CD4-positive, alpha-beta T cell treated with Interleukin-6 at 100 ng/mL for 8 hours (primary cell): ENCODE results near the gene KLHL1.

Experiments
- DNase-seq: peaks from one replicate; pipeline ENCODE4 v3.0.0-alpha.2; 2020; ENCODE audit warnings: mixed read lengths, low spot score

KLHL1 gene

DNA sequence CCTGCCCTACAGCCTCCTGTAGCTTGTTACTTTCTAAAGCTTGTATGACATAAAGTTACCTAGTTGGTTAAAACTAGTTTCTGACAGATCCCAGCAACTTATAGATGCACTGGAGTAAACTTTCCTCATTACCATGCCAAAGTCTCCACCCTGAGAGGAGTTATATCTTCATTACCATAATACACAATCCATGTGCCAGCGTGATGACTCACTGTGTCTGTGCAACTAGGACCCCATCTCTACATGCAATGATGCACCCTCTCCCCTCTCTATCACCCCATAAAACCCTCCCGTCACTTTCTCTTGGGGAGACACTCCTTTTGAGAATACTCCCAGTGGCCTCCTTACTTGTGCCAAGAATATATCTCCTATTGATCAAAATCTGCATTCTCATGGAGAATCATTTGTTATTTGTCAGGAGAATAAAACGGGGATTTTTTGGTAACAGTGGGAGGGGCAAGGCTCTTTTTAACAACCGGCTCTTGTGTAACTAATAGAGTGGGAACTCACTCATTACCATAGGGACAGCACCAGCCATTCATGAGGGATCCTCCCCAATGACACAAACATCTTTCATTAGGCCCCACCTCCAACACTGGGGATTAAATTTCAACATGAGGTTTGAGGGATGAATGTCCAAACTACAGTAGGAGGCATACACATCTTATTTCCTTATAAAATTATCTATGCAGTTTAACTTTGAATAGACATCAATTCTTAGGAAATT, 235.8 kb downstream of the KLHL1 start:
- DNase-seq = no peak

DNA sequence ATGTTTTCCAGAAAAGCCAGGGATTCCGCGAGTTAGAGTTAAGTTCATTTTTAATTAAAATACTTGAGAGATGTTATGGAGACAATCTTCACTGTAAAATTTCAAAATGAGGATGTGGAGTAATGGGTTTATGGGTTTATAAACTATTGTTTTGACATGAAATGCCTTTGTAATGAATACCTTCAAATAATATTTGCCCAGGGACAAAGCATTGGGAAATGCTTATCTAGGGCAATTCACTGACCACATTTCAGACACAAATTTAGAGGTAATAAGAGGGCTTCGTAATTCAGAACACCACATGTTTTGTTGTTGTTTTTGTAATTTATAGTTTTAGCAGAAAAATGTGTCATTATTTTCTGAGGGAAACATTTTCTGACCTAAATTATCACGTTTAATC, 241.7 kb downstream of the KLHL1 start:
- DNase-seq = no peak

DNA sequence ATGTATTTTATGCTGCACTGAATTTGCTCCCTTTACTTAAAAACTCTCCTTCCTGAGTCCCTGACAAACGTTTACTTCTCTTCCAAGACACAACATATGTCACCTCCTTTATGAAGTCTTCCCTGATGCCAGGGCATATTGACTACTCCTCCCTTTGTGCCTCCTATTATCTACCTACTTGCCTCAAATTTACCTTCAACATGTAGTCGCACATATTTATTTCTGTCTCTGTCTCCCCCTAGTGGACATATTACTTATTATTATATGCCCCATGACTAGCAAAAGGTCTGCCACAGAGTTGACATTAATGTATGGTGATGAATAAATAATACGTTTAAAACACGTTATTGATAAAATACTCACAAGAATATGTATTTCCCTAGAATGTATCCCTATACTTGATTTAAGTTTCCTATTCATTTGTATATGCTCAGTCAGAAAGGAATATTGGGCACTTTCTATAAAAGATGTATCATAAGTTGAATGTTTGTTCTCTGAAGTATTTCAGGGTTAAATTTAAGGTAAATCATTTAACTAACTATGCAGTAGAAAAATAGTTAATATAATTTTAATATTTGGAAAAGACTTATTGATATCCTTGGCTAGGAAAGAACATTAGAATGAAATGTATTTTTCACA, 250.9 kb downstream of the KLHL1 start:
- DNase-seq = no peak

DNA sequence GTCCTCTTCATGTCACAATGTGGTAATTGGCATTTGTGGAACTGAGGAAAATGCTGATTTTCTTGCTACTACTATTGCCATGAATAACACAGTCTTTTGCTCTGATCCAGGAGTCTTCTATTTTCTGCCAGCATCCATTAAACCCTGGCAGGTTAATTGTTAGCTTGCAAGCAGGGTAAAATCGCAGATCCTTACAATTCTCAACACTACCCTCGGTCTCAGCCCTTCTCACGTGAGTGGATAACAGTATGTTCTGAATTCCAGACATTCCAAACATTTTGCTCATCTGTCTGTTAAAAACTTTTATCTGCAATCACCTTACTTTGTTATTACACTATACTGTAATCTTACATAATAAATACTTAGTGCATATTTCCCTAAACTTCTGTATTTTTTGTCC, 251.9 kb downstream of the KLHL1 start:
- DNase-seq = no peak

DNA sequence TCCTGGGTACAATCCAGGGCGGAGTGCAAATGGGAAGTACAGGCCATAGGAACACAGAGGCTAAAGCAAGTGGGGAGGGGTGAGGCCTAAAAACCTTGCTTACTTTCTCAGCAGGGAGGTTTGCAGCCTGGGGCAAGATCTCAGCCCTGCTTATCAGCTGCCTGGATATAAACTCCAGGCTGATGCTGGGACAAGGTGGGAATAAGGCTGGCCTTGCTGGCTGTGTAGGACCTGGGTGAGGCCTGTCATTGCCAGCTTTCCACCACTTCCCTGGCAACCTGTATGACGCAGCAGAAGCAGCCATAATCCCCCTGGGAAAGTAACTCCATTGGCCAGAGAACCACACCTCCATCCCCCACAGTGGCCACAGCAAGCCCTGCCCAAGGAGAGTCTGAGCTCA, 279.7 kb downstream of the KLHL1 start:
- DNase-seq = no peak

DNA sequence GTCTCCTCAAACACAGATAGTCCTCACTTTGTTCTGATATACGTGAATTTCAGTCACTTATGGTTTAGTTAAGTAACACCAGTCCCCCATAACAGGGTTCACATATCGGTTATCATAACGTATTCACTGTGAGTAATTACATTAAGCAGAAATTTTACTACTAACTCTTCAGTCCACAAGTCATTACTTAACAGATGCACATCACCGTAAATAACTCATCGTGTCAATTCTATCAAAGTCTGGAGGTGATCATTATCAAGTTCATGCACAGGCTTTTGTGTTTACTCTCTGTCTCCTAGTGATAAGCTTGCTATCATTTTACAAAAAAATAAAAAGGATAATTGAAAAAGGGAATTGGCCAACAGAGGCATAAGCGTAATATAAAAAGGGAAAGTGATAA, 288.1 kb downstream of the KLHL1 start:
- DNase-seq = no peak

DNA sequence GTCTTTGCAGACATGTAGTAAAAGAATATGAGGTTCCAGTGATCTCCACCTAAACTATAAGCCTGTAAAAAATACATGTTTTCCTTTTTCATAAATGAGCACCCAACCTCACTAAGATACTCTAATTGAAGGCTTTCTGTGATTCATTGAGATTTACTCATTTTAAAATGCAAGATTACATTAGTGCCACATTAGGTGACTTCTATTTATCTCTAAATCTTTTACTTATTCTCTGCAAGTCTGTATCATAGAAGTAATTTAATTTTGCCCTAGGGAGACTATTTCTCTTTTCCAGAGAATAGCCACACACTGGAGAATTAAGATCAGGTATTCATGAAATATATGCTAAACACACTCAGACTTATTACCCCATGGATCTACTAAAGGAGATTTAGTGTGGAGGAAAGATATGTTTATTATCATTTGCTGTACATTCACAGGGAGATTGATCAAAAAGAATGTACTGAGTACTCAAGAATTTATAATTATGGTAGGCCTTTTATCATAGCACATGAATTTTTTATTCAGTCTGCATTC, 290.9 kb downstream of the KLHL1 start:
- no peak for DNase-seq

DNA sequence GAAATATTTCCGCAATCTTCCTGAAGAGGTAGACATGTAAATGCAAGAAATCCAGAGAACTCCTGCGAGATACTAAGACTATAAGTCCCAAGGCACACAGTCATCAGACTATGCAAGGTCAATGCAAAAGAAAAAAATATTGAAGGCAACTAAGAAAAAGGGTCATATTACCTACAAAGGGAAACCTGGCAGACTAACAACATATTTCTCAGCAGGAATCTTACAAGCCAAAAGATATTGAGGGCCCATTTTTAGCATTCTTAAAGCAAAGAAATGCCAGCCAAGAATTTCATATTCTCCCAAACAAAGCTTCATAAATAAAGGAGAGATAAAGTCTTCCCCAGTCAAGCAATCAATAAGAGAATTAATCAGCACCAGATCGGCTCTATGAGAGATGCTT, 299.1 kb downstream of the KLHL1 start:
- no peak for DNase-seq

DNA sequence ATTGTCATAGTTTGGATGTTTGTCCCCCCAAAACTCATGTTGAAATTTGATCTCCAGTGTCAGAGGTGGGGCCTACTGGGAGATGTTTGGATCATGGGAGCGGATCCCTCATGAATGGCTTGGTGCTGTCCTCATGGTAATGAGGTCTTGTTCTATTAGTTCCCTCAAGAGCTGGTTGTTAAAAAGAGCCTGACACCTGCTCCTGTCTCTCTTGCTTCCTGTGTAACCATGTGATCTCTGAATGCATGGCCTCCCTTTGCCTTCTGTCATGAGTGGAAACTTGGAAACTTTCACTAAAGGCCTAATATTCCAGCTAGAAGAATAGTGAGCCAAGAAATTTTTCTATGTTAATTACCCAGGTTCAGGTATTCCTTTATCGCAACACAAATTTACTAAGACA, 312.0 kb downstream of the KLHL1 start:
- no peak for DNase-seq

DNA sequence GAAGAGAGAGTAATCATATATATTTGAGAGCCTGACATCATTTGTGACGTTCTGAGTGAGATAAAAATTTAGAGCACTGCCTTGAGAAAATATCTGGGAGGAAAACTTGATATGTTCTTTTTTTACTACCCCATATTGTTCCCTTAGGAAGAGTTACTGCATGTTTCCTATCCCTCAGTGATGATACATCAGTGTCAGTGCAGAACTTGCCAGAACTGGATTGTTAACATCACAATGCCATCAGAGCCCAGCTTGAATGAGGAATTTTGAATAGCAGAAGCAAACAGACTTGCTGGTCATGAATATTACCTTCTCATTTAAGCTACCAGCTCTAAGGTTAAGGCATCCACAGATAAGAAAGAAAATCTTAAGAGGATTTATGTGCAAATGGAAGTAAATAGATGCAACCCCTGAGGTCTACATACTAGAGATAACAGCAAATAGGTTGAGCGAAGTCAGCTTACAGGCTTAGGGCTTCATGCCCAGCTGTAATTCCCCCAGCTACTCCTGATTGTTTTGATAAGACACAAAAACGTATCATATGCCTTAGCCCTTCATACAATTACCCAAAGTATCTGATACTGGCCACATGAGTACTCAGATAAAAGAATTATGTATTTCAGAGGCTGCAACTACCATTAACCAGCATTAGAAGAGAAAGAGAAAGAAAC, 314.3 kb downstream of the KLHL1 start:
- no peak for DNase-seq

DNA sequence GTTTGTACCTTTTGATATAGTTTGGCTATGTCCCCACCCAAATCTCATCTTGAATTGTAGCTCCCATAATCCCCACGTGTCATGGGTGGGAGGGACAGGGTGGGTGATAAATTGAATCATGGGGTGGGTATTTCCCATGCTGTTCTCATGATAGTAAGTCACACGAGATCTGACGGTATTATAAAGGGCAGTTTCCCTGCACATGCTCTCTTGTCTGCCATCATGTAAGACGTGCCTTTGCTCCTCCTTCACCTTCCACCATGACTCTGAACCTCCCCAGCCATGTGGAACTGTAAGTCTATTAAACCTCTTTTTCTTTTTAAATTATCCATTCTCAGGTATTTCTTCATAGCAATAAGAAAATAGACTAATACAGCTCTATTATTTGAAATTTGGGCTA, 331.3 kb downstream of the KLHL1 start:
- no peak for DNase-seq

DNA sequence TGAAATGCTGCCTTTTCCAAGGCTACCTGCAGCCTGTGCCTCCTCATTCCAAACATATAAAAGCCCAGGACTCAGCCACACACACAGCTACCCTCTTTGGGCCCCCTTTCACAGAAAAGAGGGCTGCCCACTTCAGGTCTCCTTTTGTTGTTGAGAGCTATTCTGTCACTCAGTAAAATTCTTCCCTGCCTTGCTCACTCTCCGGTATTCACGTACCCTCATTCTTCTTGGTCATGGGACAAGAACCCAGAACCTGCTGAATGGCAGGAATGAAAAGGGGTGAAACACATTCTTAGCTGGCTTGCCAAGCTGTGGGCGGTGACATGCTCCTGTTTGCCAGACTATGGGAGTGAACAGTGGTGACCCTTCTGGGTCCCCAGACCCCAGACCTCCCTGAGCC, 338.6 kb downstream of the KLHL1 start:
- no peak for DNase-seq

DNA sequence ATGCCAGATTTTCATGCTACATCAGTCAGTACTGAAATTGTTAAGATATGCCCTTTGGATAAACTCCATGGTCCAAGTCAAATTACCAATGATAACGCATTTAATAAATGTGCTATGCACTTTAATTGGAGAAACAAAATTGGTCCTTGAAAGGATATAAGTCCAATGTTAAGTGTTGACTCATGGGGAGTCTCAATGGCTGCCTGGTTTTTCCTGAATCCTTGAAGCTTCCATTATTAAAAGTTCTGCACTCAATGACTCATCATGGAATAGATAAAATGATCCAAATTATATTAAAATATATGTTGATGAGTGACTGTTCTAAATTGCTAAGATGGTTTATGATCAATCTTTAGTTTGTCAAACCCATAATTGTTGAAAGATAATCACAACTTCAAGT, 346.7 kb downstream of the KLHL1 start:
- DNase-seq = no peak

DNA sequence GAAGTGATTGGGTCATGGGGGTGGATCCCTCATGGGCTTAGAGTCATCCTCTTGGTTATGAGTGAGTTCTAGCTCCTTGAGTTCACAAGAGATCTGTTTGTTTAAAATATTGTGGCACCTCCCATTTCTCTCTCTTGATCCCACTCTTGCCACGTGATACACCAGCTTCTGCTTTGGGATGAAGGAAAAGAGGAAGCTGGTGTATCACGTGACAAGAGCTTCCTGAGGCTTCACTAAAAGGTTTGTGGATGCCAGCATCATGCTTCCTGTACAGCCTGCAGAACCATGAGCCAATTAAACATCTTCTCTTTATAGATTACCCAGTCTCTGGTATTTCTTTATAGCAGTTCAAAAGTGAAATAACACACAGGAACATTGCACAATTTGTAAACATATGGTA, 353.2 kb downstream of the KLHL1 start:
- DNase-seq = no peak

DNA sequence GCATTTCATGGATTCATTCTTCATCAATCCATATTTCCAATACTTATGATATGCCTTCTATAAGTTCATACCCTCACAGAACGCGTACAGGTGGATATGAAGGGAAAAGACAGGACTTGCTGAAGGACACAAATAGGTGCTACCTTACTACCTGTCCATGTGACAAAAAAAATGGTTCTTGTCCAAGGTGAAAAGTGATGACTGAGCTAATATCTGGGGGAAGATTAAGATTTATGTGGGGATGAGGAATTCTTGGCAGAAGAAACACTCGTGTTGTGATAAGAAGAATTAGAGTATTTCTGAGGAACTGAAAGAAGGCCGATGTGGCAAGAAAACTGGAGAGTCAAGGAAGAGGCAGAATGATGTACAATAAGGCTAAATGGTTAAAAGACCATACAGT, 357.0 kb downstream of the KLHL1 start:
- no peak for DNase-seq

DNA sequence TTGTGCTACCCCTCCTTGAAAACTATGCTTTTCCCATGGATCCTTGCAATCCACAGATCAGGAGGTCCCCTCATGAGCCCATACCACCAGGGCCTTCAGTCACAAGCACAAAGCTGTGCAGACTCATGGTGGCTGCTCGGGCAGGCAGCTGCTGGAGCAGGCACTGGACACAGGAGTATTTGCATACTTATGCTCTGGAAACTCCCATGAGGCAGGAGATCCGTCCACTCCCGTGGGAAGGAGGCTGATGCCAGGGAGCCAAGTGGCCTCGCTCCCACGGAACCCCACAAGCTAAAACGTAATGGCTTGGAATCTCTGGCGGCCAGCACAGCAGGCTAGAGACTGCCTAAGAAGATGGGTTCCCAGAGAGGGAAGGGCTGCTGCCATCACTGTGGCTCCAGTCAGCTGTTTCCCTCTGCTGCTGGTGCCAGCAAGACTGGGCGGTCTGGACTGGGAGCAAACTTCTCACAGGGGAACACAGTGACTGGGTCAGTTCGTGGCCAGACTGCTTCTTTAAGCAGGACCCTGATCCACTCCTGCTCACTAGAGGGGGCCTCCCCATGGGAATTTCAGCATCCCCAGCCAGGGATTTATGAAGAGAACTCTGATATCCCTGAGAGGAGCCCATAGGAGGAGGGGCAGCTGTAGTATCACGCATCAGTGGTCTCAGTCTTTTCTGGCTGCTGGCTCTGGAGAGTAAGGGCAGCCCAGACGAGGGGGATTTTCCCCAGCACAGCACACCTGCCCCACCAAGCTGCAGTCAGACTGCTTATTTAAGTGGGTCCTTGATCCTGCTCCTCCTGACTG, 370.9 kb downstream of the KLHL1 start:
- DNase-seq = no peak

DNA sequence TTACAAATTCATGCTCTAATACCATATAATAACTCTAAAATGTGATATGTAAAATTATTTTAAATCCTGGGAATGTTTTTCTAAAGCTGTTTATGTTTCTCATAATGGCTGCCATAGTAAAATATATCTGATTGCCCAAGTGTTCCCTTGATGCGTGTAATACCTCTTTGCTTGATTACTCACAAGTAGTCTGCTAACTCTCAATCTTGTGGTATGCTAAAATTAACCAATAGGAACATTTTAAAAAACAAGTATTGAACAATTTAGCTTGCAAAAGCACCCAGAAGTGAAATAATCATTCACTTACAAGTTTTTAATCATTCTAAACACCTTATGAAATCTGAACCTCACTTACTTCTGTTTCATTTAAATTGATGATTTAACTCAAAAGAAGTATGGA, 386.6 kb downstream of the KLHL1 start:
- DNase-seq = no peak

DNA sequence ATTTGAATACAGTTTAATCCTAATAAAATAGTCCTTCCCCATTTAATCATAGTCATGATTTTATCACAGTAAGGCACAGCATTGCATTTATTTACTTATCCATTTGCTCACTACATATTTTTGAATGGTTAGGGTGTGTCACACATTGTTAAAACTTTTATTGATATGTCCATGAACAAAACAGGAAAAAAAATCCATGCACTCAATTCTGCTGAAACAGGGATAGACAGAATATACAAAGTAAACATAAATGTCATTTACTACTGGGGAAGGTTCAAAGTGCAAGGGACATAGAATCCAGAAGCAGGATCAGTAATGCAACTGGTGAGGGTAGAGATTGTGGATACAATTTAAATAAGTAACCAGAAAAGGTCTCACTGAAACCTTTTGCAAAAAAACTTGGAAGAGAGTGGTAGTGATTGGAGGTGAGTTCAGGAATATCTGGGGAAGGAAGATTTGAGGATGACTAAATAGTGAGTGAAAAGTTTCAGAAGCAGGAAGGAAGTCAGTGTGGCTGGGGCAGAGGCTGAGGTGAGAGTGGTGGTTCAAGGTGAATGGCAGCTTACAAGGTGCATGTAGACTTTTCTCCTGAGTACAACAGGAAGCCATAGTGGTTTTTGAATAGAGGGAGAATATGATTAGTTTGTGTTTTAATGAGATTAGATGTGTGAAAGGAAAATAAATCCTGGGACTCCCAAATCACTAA, 387.8 kb downstream of the KLHL1 start:
- DNase-seq = no peak

DNA sequence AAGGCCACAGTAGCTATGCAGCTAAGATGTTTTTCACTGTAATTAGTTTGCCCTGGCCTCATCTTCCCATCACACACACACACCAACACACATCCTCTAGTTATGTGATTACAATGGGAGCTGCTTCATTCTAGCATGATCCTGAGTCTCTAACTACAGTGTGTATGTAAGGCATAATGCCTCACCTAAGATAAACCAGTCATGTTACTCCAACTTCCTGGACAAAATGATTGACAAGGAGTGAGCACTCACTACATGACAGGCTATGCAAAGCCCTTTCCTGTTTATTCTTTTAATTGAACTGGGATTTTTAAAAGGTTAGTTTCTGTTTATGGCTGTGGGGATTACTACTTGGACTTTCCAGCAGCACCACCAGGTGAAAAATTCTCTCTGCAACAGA, 401.4 kb downstream of the KLHL1 start:
- no peak for DNase-seq

DNA sequence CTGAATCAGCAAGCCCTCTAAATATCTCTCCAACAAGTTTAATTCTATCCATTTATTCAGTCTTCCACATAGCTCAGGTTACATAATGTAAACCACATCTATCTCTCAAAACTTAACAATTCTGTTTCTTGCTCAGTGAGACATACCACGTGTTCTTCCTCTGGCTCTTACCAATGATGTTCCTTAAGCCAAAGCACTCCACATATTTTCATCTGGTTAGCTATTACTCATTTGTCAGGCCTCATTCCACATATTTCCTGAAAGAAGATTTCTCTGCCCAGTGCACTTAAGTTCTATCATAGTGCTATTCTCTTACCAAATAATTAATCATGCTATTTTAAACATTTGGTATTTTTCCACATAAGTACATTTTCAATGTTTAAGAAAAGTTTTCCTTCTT, 403.9 kb downstream of the KLHL1 start:
- DNase-seq = no peak

DNA sequence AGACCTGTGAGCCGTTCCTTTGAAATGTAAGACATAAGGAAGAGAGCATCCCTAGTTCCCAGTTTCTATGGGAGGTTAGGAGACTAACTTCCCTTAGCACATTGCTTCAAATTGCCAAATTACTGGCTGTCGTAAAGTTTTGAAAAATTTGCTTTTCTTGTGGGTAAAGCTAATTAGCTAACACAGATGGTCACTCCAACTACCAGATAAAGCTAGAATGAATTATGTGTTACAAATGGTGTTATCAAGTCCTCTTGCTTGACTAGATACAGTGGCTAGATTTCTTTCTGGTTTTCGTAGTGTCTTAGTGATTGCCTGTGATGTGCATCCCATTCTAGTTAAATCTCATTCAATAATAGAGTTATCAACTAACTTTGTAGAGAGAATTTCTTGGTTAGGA, 417.3 kb downstream of the KLHL1 start:
- DNase-seq = no peak
